Left renal pelvis (tissue), 4 donors: ENCODE results near the gene PFDN4. TPM values are rescaled to one million over a fixed set of nuclear protein-coding genes. Genes with fewer than 3 reads are reported as not detected.

ENCODE experiments used
- DNase-seq, 4 donors: peaks; one replicate each; pipeline ENCODE4 v3.0.0-alpha.2; 2013; ENCODE audit warnings: low read depth in 4 of 4, low spot score in 3 of 4
- polyA plus RNA-seq, 4 donors: library from polyadenylated mRNA; unstranded; fragments of 120-200 nt; gene quantifications; one replicate each; pipeline ENCODE4 v1.2.1, GENCODE V29; 2013; ENCODE audit not compliant: insufficient read length in 4 of 4

PFDN4 gene
- polyA plus RNA-seq, 4 donors, result 46.9 to 64.9 (median 63.4) TPM

GRCh38 chr20:54199283-54199682 is 8.6 kb upstream of the PFDN4 start:
- no peak for DNase-seq

GRCh38 chr20:54199721-54200176 is 8.1 kb upstream of the PFDN4 start:
- peak in 3 of 4 donors; percentile 41 to 45 (median 44) for DNase-seq

- DNase-seq, result no peak
Observed at GRCh38 chr20:54200487-54201267, 7.2 kb upstream of the PFDN4 start.

- no peak for DNase-seq
Observed at GRCh38 chr20:54201268-54201846, 6.5 kb upstream of the PFDN4 start.

- no peak for DNase-seq
Observed at GRCh38 chr20:54203281-54203680, 4.6 kb upstream of the PFDN4 start.

GRCh38 chr20:54204063-54204462 is 3.8 kb upstream of the PFDN4 start:
- DNase-seq, result no peak

GRCh38 chr20:54204481-54204880 is 3.4 kb upstream of the PFDN4 start:
- no peak for DNase-seq

GRCh38 chr20:54205450-54205849 is 2.4 kb upstream of the PFDN4 start:
- DNase-seq, result no peak

- no peak for DNase-seq
Observed at GRCh38 chr20:54207053-54207742, 689 bp upstream of the PFDN4 start.

GRCh38 chr20:54208548-54209176 is 775 bp downstream of the PFDN4 start:
- DNase-seq, result peak in 1 of 4 donors; percentile 20

GRCh38 chr20:54209216-54209813 is 1.4 kb downstream of the PFDN4 start:
- DNase-seq, result no peak

- no peak for DNase-seq
Observed at GRCh38 chr20:54212226-54212625, 4.3 kb downstream of the PFDN4 start.

- DNase-seq, result no peak
Observed at GRCh38 chr20:54212871-54213270, 5.0 kb downstream of the PFDN4 start.

- no peak for DNase-seq
Observed at GRCh38 chr20:54214566-54214965, 6.7 kb downstream of the PFDN4 start.

- no peak for DNase-seq
Observed at GRCh38 chr20:54215157-54215789, 7.4 kb downstream of the PFDN4 start.

GRCh38 chr20:54217762-54218161 is 9.9 kb downstream of the PFDN4 start:
- no peak for DNase-seq

- no peak for DNase-seq
Observed at GRCh38 chr20:54218470-54218869, 10.6 kb downstream of the PFDN4 start.

- no peak for DNase-seq
Observed at GRCh38 chr20:54219751-54220426, 12.0 kb downstream of the PFDN4 start.

GRCh38 chr20:54220722-54221121 is 12.8 kb downstream of the PFDN4 start:
- DNase-seq, result no peak

GRCh38 chr20:54221353-54221752 is 13.5 kb downstream of the PFDN4 start:
- DNase-seq, result no peak
